Measurements from ENCODE around the gene KIF14.

KIF14 gene

DNA sequence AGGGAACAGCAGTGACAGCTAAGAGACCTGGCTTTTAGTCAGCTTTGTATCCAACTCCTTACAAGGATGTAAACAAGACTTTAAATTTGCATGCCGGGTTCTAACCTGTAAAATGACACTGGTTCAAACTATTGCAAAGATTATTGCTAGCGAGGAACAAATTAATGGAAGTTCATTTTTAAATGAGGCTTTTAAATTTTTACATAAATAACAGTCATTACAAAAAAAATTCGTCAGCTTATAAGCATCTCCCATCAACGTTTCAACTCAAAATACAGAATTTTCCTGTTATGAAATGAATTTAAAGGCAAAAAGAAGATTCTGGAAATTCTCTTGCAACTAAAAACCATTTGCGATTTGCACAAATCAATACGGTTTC is 668 bp downstream of the KIF14 start:
- DNase-seq (ENCODE audit: extremely low spot score), result no peak
- CTCF ChIA-PET, result no interaction called here
- POLR2A ChIA-PET, result interaction anchor here (2.4 kb wide), 1 partner anchor 50 kb away, joined by 8 read pairs; the partner anchor contains the start of gene DDX59
- TF ChIP-seq SUZ12 (IDR thresholded peaks at IDR 0.05), result no peak
- no peak for TF ChIP-seq L3MBTL2 (conservative IDR thresholded peaks at IDR 0.05)
- no peak for TF ChIP-seq BHLHE40 (IDR thresholded peaks at IDR 0.05; ENCODE audit: borderline replicate concordance)
- TF ChIP-seq FOXK2 (IDR thresholded peaks at IDR 0.05), result no peak
- no peak for TF ChIP-seq ARNT (IDR thresholded peaks at IDR 0.05)
- TF ChIP-seq NFRKB (IDR thresholded peaks at IDR 0.05), result no peak
- TF ChIP-seq FOXA1 (IDR thresholded peaks at IDR 0.05), result no peak
- TF ChIP-seq FOXM1 (IDR thresholded peaks at IDR 0.05; ENCODE audit: borderline replicate concordance), result no peak
- no peak for TF ChIP-seq LEF1 (IDR thresholded peaks at IDR 0.05; ENCODE audit: borderline replicate concordance)
- no peak for TF ChIP-seq ELF4 (IDR thresholded peaks at IDR 0.05)

GRCh38 chr1:200610846-200611245 is 9.7 kb downstream of the KIF14 start:
- POLR2A ChIA-PET, result interaction anchor here (1.9 kb wide), 1 partner anchor 59 kb away, joined by 6 read pairs; the partner anchor contains the start of gene DDX59
- DNase-seq (ENCODE audit: extremely low spot score), result no peak
- CTCF ChIA-PET, result interaction anchor here (1.9 kb wide), 1 partner anchor 52 kb away, joined by 4 read pairs; no protein-coding TSS in a partner anchor
- TF ChIP-seq LEF1 (IDR thresholded peaks at IDR 0.05; ENCODE audit: borderline replicate concordance) (no peak), L3MBTL2 (conservative IDR thresholded peaks at IDR 0.05) (no peak), HDGF (IDR thresholded peaks at IDR 0.05; ENCODE audit: borderline replicate concordance) (no peak), FOXA1 (IDR thresholded peaks at IDR 0.05) (no peak), BHLHE40 (IDR thresholded peaks at IDR 0.05; ENCODE audit: borderline replicate concordance) (no peak)

DNA sequence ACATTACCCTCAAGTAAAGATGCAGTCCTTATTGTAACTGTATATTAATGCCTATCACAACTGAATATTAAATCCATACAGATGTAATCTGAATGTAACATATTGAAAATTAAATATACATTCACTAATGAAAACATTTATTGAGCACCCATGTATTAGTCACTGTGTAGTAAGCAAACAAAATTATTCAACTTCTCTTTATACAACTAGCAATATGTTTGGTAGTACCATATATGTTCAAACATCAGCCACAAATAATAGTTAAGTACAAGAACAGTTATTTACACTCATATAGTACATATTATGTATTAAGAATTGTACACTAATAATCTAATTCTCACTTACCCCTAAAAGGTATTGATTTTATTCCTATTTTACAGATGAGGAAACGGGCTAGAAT is 17.9 kb downstream of the KIF14 start:
- no peak for DNase-seq (ENCODE audit: extremely low spot score)
- ChIA-PET CTCF (no interaction called here), POLR2A (no interaction called here)
- no peak for TF ChIP-seq HDGF (IDR thresholded peaks at IDR 0.05; ENCODE audit: borderline replicate concordance)

DNA sequence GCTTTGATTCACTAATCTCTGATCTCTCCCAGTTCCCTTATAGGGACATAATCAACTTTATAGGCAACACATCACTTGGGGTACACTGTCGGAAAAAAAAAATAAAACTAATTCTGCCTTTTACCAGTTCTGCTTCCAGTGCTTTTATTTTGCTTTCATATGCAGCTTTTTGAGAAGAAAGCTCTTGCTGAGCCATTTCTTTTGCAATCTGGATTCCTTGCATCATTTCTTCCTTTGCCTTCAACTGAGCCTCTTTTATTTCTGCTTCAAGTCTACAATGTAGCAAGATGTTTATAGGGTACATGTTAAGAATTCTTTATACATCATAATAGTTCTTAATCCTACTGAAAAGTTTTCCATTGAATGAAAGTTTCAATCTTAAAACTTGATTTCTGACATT is 30.6 kb downstream of the KIF14 start:
- no peak for DNase-seq (ENCODE audit: extremely low spot score)
- POLR2A ChIA-PET, result no interaction called here
- CTCF ChIA-PET, result no interaction called here
- TF ChIP-seq ELF4 (IDR thresholded peaks at IDR 0.05) (no peak), FOXM1 (IDR thresholded peaks at IDR 0.05; ENCODE audit: borderline replicate concordance) (no peak), SUZ12 (IDR thresholded peaks at IDR 0.05) (no peak), ZNF384 (IDR thresholded peaks at IDR 0.05) (no peak), LEF1 (IDR thresholded peaks at IDR 0.05; ENCODE audit: borderline replicate concordance) (no peak), TARDBP (IDR thresholded peaks at IDR 0.05) (no peak), SP1 (IDR thresholded peaks at IDR 0.05) (no peak), L3MBTL2 (conservative IDR thresholded peaks at IDR 0.05) (no peak), FOXK2 (IDR thresholded peaks at IDR 0.05) (no peak), HDGF (IDR thresholded peaks at IDR 0.05; ENCODE audit: borderline replicate concordance) (no peak), BHLHE40 (IDR thresholded peaks at IDR 0.05; ENCODE audit: borderline replicate concordance) (no peak), NFRKB (IDR thresholded peaks at IDR 0.05) (no peak), FOXA1 (IDR thresholded peaks at IDR 0.05) (no peak), ARNT (IDR thresholded peaks at IDR 0.05) (no peak), PKNOX1 (IDR thresholded peaks at IDR 0.05) (no peak), CTBP1 (IDR thresholded peaks at IDR 0.05; ENCODE audit: borderline replicate concordance) (no peak)

DNA sequence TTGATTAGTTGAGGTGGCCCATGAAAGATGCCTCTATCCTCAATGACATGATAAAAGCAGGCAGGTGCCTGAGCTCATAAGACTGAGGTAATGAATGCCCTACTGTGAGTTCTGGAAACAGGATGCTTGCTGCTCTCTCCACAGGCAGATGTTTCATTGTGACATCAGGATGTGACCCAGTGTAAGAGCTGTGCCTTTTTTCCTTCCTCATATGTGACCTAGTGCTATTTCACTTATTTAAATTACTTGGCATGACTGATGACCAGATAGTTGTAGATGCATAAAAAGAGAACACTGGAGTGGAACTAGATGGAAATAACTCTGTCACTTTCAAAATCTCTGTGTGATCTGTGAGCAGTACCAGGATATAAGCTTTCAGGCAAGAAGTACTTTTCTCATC is 31.9 kb downstream of the KIF14 start:
- CTCF ChIA-PET, result no interaction called here
- POLR2A ChIA-PET, result no interaction called here

DNA sequence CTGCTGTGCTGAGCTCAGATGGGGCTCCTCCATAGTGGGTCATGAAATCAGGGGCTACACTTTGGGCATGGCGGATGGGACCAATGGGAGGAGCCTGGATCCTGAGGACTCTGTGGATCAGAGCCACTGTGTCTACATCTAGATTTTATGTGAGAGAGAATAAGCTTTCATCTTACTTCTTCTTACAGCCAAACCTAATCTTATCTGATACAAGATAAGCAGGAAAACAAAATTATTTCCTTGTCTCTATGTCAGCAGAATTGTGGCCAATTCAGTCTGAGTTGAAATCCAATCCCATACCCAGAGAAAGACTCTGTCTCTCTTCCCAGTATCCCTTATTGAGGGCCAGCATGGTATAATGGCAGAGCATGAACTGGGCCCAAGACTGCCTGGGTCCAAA is 56.2 kb downstream of the KIF14 start:
- DNase-seq (ENCODE audit: extremely low spot score), result no peak
- ChIA-PET POLR2A (no interaction called here), CTCF (interaction anchor here (0.6 kb wide), 1 partner anchor 115 kb away, joined by 3 read pairs; no protein-coding TSS in a partner anchor)
- TF ChIP-seq ELF4 (IDR thresholded peaks at IDR 0.05), result no peak
- TF ChIP-seq L3MBTL2 (conservative IDR thresholded peaks at IDR 0.05), result no peak
- no peak for TF ChIP-seq ARNT (IDR thresholded peaks at IDR 0.05)
- TF ChIP-seq TARDBP (IDR thresholded peaks at IDR 0.05), result no peak

More for the DNA sequence above, 31.9 kb downstream of the KIF14 start:
- TF ChIP-seq ARNT (IDR thresholded peaks at IDR 0.05) (no peak), SUZ12 (IDR thresholded peaks at IDR 0.05) (no peak), SP1 (IDR thresholded peaks at IDR 0.05) (no peak), CTBP1 (IDR thresholded peaks at IDR 0.05; ENCODE audit: borderline replicate concordance) (no peak), BHLHE40 (IDR thresholded peaks at IDR 0.05; ENCODE audit: borderline replicate concordance) (no peak), LEF1 (IDR thresholded peaks at IDR 0.05; ENCODE audit: borderline replicate concordance) (no peak), FOXM1 (IDR thresholded peaks at IDR 0.05; ENCODE audit: borderline replicate concordance) (no peak), HDGF (IDR thresholded peaks at IDR 0.05; ENCODE audit: borderline replicate concordance) (no peak), TARDBP (IDR thresholded peaks at IDR 0.05) (no peak), PKNOX1 (IDR thresholded peaks at IDR 0.05) (no peak), FOXA1 (IDR thresholded peaks at IDR 0.05) (no peak), ZNF384 (IDR thresholded peaks at IDR 0.05) (no peak), NFRKB (IDR thresholded peaks at IDR 0.05) (no peak), L3MBTL2 (conservative IDR thresholded peaks at IDR 0.05) (no peak), FOXK2 (IDR thresholded peaks at IDR 0.05) (no peak), ELF4 (IDR thresholded peaks at IDR 0.05) (no peak)
- no peak for DNase-seq (ENCODE audit: extremely low spot score)

GRCh38 chr1:200561856-200562214 is 58.7 kb downstream of the KIF14 start:
- no peak for TF ChIP-seq PKNOX1 (IDR thresholded peaks at IDR 0.05)
- TF ChIP-seq NFRKB (IDR thresholded peaks at IDR 0.05), result no peak
- no peak for TF ChIP-seq BHLHE40 (IDR thresholded peaks at IDR 0.05; ENCODE audit: borderline replicate concordance)
- TF ChIP-seq SUZ12 (IDR thresholded peaks at IDR 0.05), result no peak
- TF ChIP-seq SP1 (IDR thresholded peaks at IDR 0.05), result no peak
- TF ChIP-seq FOXM1 (IDR thresholded peaks at IDR 0.05; ENCODE audit: borderline replicate concordance), result no peak
- no peak for TF ChIP-seq FOXK2 (IDR thresholded peaks at IDR 0.05)
- TF ChIP-seq L3MBTL2 (conservative IDR thresholded peaks at IDR 0.05), result no peak
- CTCF ChIA-PET, result no interaction called here
- DNase-seq (ENCODE audit: extremely low spot score), result no peak
- POLR2A ChIA-PET, result interaction anchor here (0.9 kb wide), 1 partner anchor 10 kb away, joined by 3 read pairs; no protein-coding TSS in a partner anchor
